GM23338 (cell line): ENCODE measurements around the gene ASPRV1. TPM values are rescaled to one million over a fixed set of nuclear protein-coding genes. Genes with fewer than 3 reads are reported as not detected.

Source experiments
- ATAC-seq: fragments of 200-7000 bp; cut with Tn5 transposase; 3 replicates; pipeline ENCODE4 v1.9.1; 2020
- DNase-seq: peaks from one replicate; pipeline ENCODE4 v3.0.0-alpha.2; 2015; ENCODE audit warnings: low spot score
- H2AFZ ChIP-seq: fragments of 200-600 bp; sonication (generic); 2 replicates; pipeline ENCODE4 v1.8.0; 2016; ENCODE audit warnings: antibody characterized with exemption, mild to moderate bottlenecking, moderate library complexity
- H3F3A ChIP-seq: fragments of 200-600 bp; sonication (generic); replicated peaks from 2 replicates; pipeline ENCODE4 v1.8.0; 2017; ENCODE audit warnings: antibody characterized with exemption, mixed run types, low read depth
- H3K27ac ChIP-seq: fragments of 200-600 bp; sonication (generic); 2 replicates; pipeline ENCODE4 v1.6.1; 2016; ENCODE audit warnings: low read depth
- H3K27me3 ChIP-seq: fragments of 200-600 bp; sonication (generic); 2 replicates; pipeline ENCODE4 v1.8.0; 2016; ENCODE audit warnings: mild to moderate bottlenecking, mixed run types, moderate library complexity; ENCODE audit not compliant: insufficient read depth
- H3K36me3 ChIP-seq: fragments of 200-600 bp; sonication (generic); 2 replicates; pipeline ENCODE4 v1.8.0; 2016; ENCODE audit warnings: mild to moderate bottlenecking; ENCODE audit not compliant: insufficient read depth
- H3K4me1 ChIP-seq: fragments of 200-600 bp; sonication (generic); 2 replicates; pipeline ENCODE4 v1.8.0; 2016; ENCODE audit warnings: mild to moderate bottlenecking, moderate library complexity; ENCODE audit not compliant: insufficient read depth
- H3K4me2 ChIP-seq: fragments of 200-600 bp; sonication (generic); 2 replicates; pipeline ENCODE4 v1.7.1; 2017; ENCODE audit warnings: mixed run types
- H3K4me3 ChIP-seq: fragments of 200-600 bp; sonication (generic); 2 replicates; pipeline ENCODE4 v1.6.1; 2016; ENCODE audit warnings: mixed run types
- H3K79me2 ChIP-seq: fragments of 200-600 bp; sonication (generic); replicated peaks from 2 replicates; pipeline ENCODE4 v1.8.0; 2017; ENCODE audit warnings: mild to moderate bottlenecking; ENCODE audit not compliant: insufficient read depth
- H3K9me2 ChIP-seq: fragments of 200-600 bp; sonication (generic); 2 replicates; pipeline ENCODE4 v1.8.0; 2017; ENCODE audit not compliant: insufficient read depth
- H4K20me1 ChIP-seq: fragments of 200-600 bp; sonication (generic); replicated peaks from 2 replicates; pipeline ENCODE4 v1.8.0; 2017; ENCODE audit warnings: mild to moderate bottlenecking; ENCODE audit not compliant: insufficient read depth
- H3K27ac Mint-ChIP-seq: 2 replicates; pipeline ENCODE4 v1.8.0; 2020; ENCODE audit warnings: inconsistent platforms, mild to moderate bottlenecking, moderate library complexity, mixed read lengths
- H3K27me3 Mint-ChIP-seq: 3 replicates; pipeline ENCODE4 v1.8.0; 2022; ENCODE audit warnings: low read depth, mild to moderate bottlenecking, moderate library complexity, mixed read lengths, inconsistent platforms; ENCODE audit not compliant: insufficient read depth, poor library complexity
- H3K36me3 Mint-ChIP-seq: 3 replicates; pipeline ENCODE4 v1.8.0; 2021; ENCODE audit warnings: low read depth, mild to moderate bottlenecking, inconsistent platforms, moderate library complexity, mixed read lengths
- H3K4me1 Mint-ChIP-seq: 3 replicates; pipeline ENCODE4 v1.8.0; 2020; ENCODE audit warnings: mild to moderate bottlenecking, inconsistent platforms, mixed read lengths
- H3K4me3 Mint-ChIP-seq: 3 replicates; pipeline ENCODE4 v1.8.0; 2021; ENCODE audit warnings: moderate library complexity, mild to moderate bottlenecking, inconsistent platforms, mixed read lengths
- H3K9me3 Mint-ChIP-seq: 3 replicates; pipeline ENCODE4 v1.8.0; 2020; ENCODE audit warnings: moderate library complexity, mild to moderate bottlenecking, inconsistent platforms, mixed read lengths
- CREB1 ChIP-seq: fragments of 250-450 bp; sonication (Bioruptor Pico); IDR thresholded peaks from 2 replicates; pipeline ENCODE4 v1.5.0; 2020; ENCODE audit warnings: low read depth, mild to moderate bottlenecking, moderate library complexity
- NANOG ChIP-seq: IDR thresholded peaks from 2 replicates; pipeline ENCODE4 v1.6.1; 2016; ENCODE audit warnings: antibody characterized with exemption, borderline replicate concordance
- POLR2AphosphoS5 ChIP-seq: IDR thresholded peaks from 2 replicates; pipeline ENCODE4 v1.6.1; 2016; ENCODE audit warnings: antibody characterized with exemption, low read depth
- ZNF114 ChIP-seq: fragments of 250-450 bp; sonication (Bioruptor Pico); IDR thresholded peaks from 2 replicates; pipeline ENCODE4 v1.5.0; 2020; ENCODE audit warnings: mild to moderate bottlenecking, moderate library complexity
- polyA plus RNA-seq: library from polyadenylated mRNA; unstranded; fragments of >200 nt; fragmentation: Nextera tagmentation; extraction: Ambion mirVana; gene quantifications from 2 replicates; pipeline ENCODE4 v1.2.1, GENCODE V29; 2016
- total RNA-seq: library from RNA; depleted of rRNA; stranded (reverse); fragments of >200 nt; shearing (Covaris generic); gene quantifications from 2 replicates; pipeline ENCODE4 v1.2.3, GENCODE V29; 2014
- TF ChIP-seq, protein P1 (sequence below), 2 experiments: fragments of 200-600 bp in 1 of 2; sonication (generic) in 1 of 2; conservative IDR thresholded peaks; 2 replicates each; pipeline versions ENCODE4 v1.5.1 to v1.6.1; 2016 to 2017; ENCODE audit warnings: antibody characterized with exemption in 2 of 2, low read depth in 2 of 2, mild to moderate bottlenecking in 2 of 2, moderate library complexity in 1 of 2
- TF ChIP-seq, protein P2 (sequence below): fragments of 250-450 bp; sonication (Bioruptor Pico); IDR thresholded peaks from 2 replicates; pipeline ENCODE4 v1.5.0; 2020; ENCODE audit warnings: mild to moderate bottlenecking, moderate library complexity

ASPRV1 gene
- total and polyA plus RNA-seq, 2 experiments from 2014 or later: 0.60 to 1.4 TPM

DNA sequence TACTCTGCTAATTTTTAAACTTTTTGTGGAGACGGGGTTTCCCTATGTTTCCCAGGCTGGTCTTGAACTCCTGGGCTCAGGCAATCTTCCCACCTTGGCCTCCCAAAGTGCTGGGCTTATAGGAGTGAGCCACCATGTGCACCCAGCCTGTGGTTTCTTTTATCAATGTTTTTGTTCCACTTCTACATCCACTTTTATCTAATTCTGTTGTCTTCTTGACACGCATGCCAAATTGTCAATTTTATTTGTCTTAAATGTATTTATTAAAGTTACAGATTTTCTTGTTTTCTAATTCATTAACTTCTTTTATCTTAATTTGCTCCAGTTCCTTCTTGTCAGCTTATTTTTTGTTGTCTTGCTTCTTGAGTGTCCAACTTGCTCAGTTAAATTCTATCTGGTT lies 43.8 kb upstream of the ASPRV1 start:
- 0 out of 2 replicates have a peak overlapping the region, but pooled peaks have one; percentile 3 for H3K4me2 ChIP-seq
- no peaks in the 10 kb centered on the region for H3F3A ChIP-seq
- Mint-ChIP-seq H3K27ac (no peak overlapping the region), H3K4me3 (no peak overlapping the region), H3K27me3 (peaks cover 1% of the 10 kb centered on the region), H3K36me3 (no peaks in the 10 kb centered on the region), H3K9me3 (no peaks in the 10 kb centered on the region), H3K4me1 (peaks cover 21% of the 10 kb centered on the region)
- no peak overlapping the region for H3K27ac ChIP-seq
- no peaks in the 10 kb centered on the region for H3K36me3 ChIP-seq
- no peaks in the 10 kb centered on the region for H3K9me2 ChIP-seq
- no peaks in the 10 kb centered on the region for H3K79me2 ChIP-seq
- no peak overlapping the region for H2AFZ ChIP-seq
- no peaks in the 10 kb centered on the region for H3K27me3 ChIP-seq
- ATAC-seq (no peak), DNase-seq (no peak)
- TF ChIP-seq, protein P1, sequence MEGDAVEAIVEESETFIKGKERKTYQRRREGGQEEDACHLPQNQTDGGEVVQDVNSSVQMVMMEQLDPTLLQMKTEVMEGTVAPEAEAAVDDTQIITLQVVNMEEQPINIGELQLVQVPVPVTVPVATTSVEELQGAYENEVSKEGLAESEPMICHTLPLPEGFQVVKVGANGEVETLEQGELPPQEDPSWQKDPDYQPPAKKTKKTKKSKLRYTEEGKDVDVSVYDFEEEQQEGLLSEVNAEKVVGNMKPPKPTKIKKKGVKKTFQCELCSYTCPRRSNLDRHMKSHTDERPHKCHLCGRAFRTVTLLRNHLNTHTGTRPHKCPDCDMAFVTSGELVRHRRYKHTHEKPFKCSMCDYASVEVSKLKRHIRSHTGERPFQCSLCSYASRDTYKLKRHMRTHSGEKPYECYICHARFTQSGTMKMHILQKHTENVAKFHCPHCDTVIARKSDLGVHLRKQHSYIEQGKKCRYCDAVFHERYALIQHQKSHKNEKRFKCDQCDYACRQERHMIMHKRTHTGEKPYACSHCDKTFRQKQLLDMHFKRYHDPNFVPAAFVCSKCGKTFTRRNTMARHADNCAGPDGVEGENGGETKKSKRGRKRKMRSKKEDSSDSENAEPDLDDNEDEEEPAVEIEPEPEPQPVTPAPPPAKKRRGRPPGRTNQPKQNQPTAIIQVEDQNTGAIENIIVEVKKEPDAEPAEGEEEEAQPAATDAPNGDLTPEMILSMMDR (conservative IDR thresholded peaks at IDR 0.05; ENCODE audit: low read depth in 2 of 2): no peak
- no peak for TF ChIP-seq NANOG
- no peak for TF ChIP-seq ZNF114 (CRISPR knock-in tag)
- TF ChIP-seq POLR2AphosphoS5: no peak
- TF ChIP-seq, protein P2, sequence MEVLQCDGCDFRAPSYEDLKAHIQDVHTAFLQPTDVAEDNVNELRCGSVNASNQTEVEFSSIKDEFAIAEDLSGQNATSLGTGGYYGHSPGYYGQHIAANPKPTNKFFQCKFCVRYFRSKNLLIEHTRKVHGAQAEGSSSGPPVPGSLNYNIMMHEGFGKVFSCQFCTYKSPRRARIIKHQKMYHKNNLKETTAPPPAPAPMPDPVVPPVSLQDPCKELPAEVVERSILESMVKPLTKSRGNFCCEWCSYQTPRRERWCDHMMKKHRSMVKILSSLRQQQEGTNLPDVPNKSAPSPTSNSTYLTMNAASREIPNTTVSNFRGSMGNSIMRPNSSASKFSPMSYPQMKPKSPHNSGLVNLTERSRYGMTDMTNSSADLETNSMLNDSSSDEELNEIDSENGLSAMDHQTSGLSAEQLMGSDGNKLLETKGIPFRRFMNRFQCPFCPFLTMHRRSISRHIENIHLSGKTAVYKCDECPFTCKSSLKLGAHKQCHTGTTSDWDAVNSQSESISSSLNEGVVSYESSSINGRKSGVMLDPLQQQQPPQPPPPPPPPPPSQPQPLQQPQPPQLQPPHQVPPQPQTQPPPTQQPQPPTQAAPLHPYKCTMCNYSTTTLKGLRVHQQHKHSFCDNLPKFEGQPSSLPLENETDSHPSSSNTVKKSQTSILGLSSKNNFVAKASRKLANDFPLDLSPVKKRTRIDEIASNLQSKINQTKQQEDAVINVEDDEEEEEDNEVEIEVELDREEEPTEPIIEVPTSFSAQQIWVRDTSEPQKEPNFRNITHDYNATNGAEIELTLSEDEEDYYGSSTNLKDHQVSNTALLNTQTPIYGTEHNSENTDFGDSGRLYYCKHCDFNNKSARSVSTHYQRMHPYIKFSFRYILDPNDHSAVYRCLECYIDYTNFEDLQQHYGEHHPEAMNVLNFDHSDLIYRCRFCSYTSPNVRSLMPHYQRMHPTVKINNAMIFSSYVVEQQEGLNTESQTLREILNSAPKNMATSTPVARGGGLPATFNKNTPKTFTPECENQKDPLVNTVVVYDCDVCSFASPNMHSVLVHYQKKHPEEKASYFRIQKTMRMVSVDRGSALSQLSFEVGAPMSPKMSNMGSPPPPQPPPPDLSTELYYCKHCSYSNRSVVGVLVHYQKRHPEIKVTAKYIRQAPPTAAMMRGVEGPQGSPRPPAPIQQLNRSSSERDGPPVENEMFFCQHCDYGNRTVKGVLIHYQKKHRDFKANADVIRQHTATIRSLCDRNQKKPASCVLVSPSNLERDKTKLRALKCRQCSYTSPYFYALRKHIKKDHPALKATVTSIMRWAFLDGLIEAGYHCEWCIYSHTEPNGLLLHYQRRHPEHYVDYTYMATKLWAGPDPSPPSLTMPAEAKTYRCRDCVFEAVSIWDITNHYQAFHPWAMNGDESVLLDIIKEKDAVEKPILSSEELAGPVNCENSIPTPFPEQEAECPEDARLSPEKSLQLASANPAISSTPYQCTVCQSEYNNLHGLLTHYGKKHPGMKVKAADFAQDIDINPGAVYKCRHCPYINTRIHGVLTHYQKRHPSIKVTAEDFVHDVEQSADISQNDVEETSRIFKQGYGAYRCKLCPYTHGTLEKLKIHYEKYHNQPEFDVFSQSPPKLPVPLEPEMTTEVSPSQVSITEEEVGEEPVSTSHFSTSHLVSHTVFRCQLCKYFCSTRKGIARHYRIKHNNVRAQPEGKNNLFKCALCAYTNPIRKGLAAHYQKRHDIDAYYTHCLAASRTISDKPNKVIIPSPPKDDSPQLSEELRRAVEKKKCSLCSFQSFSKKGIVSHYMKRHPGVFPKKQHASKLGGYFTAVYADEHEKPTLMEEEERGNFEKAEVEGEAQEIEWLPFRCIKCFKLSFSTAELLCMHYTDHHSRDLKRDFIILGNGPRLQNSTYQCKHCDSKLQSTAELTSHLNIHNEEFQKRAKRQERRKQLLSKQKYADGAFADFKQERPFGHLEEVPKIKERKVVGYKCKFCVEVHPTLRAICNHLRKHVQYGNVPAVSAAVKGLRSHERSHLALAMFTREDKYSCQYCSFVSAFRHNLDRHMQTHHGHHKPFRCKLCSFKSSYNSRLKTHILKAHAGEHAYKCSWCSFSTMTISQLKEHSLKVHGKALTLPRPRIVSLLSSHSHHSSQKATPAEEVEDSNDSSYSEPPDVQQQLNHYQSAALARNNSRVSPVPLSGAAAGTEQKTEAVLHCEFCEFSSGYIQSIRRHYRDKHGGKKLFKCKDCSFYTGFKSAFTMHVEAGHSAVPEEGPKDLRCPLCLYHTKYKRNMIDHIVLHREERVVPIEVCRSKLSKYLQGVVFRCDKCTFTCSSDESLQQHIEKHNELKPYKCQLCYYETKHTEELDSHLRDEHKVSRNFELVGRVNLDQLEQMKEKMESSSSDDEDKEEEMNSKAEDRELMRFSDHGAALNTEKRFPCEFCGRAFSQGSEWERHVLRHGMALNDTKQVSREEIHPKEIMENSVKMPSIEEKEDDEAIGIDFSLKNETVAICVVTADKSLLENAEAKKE: no peak
- no peak for TF ChIP-seq CREB1 (CRISPR knock-in tag)
- H4K20me1 ChIP-seq: no peaks in the 10 kb centered on the region
- H3K4me3 ChIP-seq: no peak overlapping the region
- H3K4me1 ChIP-seq: peaks cover 18% of the 10 kb centered on the region
